Heart right ventricle (tissue), 16 donors: ENCODE measurements around the gene RFX2. TPM values are rescaled to one million over a fixed set of nuclear protein-coding genes. Genes with fewer than 3 reads are reported as not detected.

ENCODE experiments used
- ATAC-seq, 8 donors: fragments of 200-7000 bp; cut with Tn5 transposase; one replicate each; pipeline ENCODE4 v1.9.1; 2020; ENCODE audit warnings: mild to moderate bottlenecking in 8 of 8, moderate library complexity in 8 of 8, moderate number of reproducible peaks in 1 of 8
- DNase-seq, 2 donors: peaks; one replicate each; pipeline ENCODE4 v3.0.0-alpha.2; 2020
- H3K27ac ChIP-seq, 10 donors: fragments of 200-600 bp; sonication (generic) in 2 of 10; one replicate each; pipeline versions ENCODE4 v1.5.0 to v1.8.0; 2020 to 2022; ENCODE audit warnings: mild to moderate bottlenecking in 3 of 10
- H3K27me3 ChIP-seq, 7 donors: fragments of 200-600 bp; one replicate each; pipeline ENCODE4 v1.8.0; 2021 to 2022; ENCODE audit warnings: mild to moderate bottlenecking in 2 of 7
- H3K36me3 ChIP-seq, 9 donors: fragments of 200-600 bp; sonication (generic) in 1 of 9; one replicate each; pipeline versions ENCODE4 v1.5.0 to v1.8.0; 2020 to 2022; ENCODE audit warnings: mild to moderate bottlenecking in 2 of 9
- H3K4me1 ChIP-seq, 9 donors: fragments of 200-600 bp; sonication (generic) in 1 of 9; one replicate each; pipeline versions ENCODE4 v1.5.0 to v1.8.0; 2020 to 2022; ENCODE audit warnings: mild to moderate bottlenecking in 4 of 9
- H3K4me3 ChIP-seq, 10 donors: fragments of 200-600 bp; sonication (generic) in 2 of 10; one replicate each; pipeline versions ENCODE4 v1.5.0 to v1.8.0; 2020 to 2022; ENCODE audit warnings: mild to moderate bottlenecking in 7 of 10, moderate library complexity in 2 of 10
- H3K9me3 ChIP-seq, 11 donors: fragments of 200-600 bp in 10 of 11; sonication (generic) in 2 of 11; one replicate each; pipeline versions ENCODE4 v1.5.0 to v1.8.0; 2013 to 2022; ENCODE audit warnings: mild to moderate bottlenecking in 2 of 11, control low read depth in 1 of 11, moderate library complexity in 1 of 11
- WGBS, 2 donors: extraction: QIAGEN DNeasy Blood & Tissue Kit; methylation state at CpG; one replicate each; pipeline ENCODE4 v1.1.7; 2013; ENCODE audit warnings: inconsistent platforms in 1 of 2; 5-methylcytosine and 5-hydroxymethylcytosine counted together
- intact Hi-C, 10 donors: fragments of 100-400 bp; cut with DNase I; formaldehyde crosslinking; loops; one replicate each; pipeline versions ENCODE4 v1.11.1 to v1.14.2; 2022
- polyA plus RNA-seq, 2 donors: library from polyadenylated mRNA; stranded (reverse); fragments of 200-250 nt; gene quantifications; one replicate each; pipeline ENCODE4 v1.2.3, GENCODE V29; 2013
- total RNA-seq, 10 donors: library from RNA; stranded (reverse); fragmentation: NEBNext Ultra II Directional in 3 of 10; extraction: Animal tissue kit (Norgen Biotek cat#: 25700) in 3 of 10; gene quantifications; one replicate each; pipeline versions ENCODE4 v1.2.1 to v1.2.4, GENCODE V29; 2021 to 2023
- TF ChIP-seq, protein P1 (sequence below), 9 donors: fragments of 200-600 bp; sonication (generic) in 2 of 9; IDR thresholded peaks; one replicate each; pipeline versions ENCODE4 v1.5.0 to v1.8.0; 2021 to 2022; ENCODE audit warnings: antibody characterized with exemption in 9 of 9, mild to moderate bottlenecking in 5 of 9, moderate library complexity in 1 of 9
- donor health status: Arrhythmogenic right ventricular cardiomyopathy.
- donor health status: ischemic (EF 13 %, LVEDD 7.1; RV severe dilation, severe dysfunction).
- donor health status: healthy with polysubstance abuse.
- donor health status: DM: no; HTN: yes; CAD: no.
- donor health status: DM: no; HTN: no; CAD: no.
- donor health status: ischemic (EF 25% LVEDD 6.9; RV normal size, moderate dysfunction).
- donor health status: ischemic (EF 25% LVEDD 5.7; RV mildly dilated, moderate dysfunction).
- donor health status: healthy.
- donor health status: DM: yes; HTN: yes; CAD: no.
- donor health status: Ischemic cardiomyopathy.
- donor health status: ischemic (EF 35%, LVEDD 5.7; RV mildly dilated, moderate dysfunction).
- donor health status: nonischemic (EF 11% LVEDD 7.7; RV severe dilation, severe dysfunction).
- donor health status: DM: yes; HTN: yes; CAD: no.
- donor health status: PGD.
- donor health status: ischemic (EF 29% LVEDD 5.4; RV normal size, mild dysfunction).
- donor health status: nonischemic (EF 23%, LVEDD 6.1; RV moderate dilation, normal function).

RFX2 gene
- total and polyA plus RNA-seq, 12 donors, result 4.2 to 17.4 (median 5.2) TPM

GRCh38 chr19:5948752-5949564, 161.3 kb downstream of the RFX2 start:
- Histone ChIP-seq H3K4me3 (no peak overlapping the region), H3K4me1 (peaks cover 39 to 84% (median 78%) of the 10 kb centered on the region in 9 donors)
- no peak for DNase-seq

GRCh38 chr19:5947435-5947834, 162.9 kb downstream of the RFX2 start:
- Histone ChIP-seq H3K4me1 (peaks cover 32 to 82% (median 74%) of the 10 kb centered on the region in 9 donors), H3K36me3 (peaks cover 0 to 26% (median 0%) of the 10 kb centered on the region in 9 donors), H3K27me3 (no peaks in the 10 kb centered on the region), H3K27ac (peak overlapping the region in 9 of 10 donors; percentile 15 to 89 (median 59)), H3K4me3 (peak overlapping the region in 4 of 10 donors; percentile 10 to 33 (median 21)), H3K9me3 (no peaks in the 10 kb centered on the region)
- peak; percentile 9 to 73 (median 44) for ATAC-seq
- DNase-seq, result peak; percentile 46 to 61
- WGBS, 2 donors, result 48 to 50% methylated on average over 13 of the region's 13 CpGs
- TF ChIP-seq, protein P1, sequence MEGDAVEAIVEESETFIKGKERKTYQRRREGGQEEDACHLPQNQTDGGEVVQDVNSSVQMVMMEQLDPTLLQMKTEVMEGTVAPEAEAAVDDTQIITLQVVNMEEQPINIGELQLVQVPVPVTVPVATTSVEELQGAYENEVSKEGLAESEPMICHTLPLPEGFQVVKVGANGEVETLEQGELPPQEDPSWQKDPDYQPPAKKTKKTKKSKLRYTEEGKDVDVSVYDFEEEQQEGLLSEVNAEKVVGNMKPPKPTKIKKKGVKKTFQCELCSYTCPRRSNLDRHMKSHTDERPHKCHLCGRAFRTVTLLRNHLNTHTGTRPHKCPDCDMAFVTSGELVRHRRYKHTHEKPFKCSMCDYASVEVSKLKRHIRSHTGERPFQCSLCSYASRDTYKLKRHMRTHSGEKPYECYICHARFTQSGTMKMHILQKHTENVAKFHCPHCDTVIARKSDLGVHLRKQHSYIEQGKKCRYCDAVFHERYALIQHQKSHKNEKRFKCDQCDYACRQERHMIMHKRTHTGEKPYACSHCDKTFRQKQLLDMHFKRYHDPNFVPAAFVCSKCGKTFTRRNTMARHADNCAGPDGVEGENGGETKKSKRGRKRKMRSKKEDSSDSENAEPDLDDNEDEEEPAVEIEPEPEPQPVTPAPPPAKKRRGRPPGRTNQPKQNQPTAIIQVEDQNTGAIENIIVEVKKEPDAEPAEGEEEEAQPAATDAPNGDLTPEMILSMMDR (IDR thresholded peaks at IDR 0.05), result no peak
- intact Hi-C loops, result loop anchor here in 1 of 10 donors (5.0 kb wide), 1 partner anchor 35 kb away; the partner anchor contains the start of gene CAPS

More at GRCh38 chr19:5948752-5949564, 161.3 kb downstream of the RFX2 start:
- intact Hi-C loops, result loop anchor here in 1 of 10 donors (5.0 kb wide), 1 partner anchor 37 kb away; the partner anchor contains the start of gene CAPS
- Histone ChIP-seq H3K27me3 (no peaks in the 10 kb centered on the region), H3K36me3 (peaks cover 0 to 21% (median 0%) of the 10 kb centered on the region in 9 donors), H3K27ac (peak overlapping the region in 8 of 10 donors; percentile 31 to 89 (median 53)), H3K9me3 (no peaks in the 10 kb centered on the region)
- peak in 1 of 8 donors; percentile 15 for ATAC-seq
- WGBS, 2 donors, result 55 to 69% methylated on average over 13 of the region's 13 CpGs
- TF ChIP-seq, protein P1 (IDR thresholded peaks at IDR 0.05), result no peak

- 66 to 73% methylated on average over 10 of the region's 10 CpGs for WGBS, 2 donors
- no peak for DNase-seq
- H3K27ac ChIP-seq, result peak overlapping the region in 3 of 10 donors; percentile 7 to 50 (median 15)
- no peaks in the 10 kb centered on the region for H3K27me3 ChIP-seq
- no peaks in the 10 kb centered on the region for H3K9me3 ChIP-seq
- no peak for ATAC-seq
- TF ChIP-seq, protein P1 (IDR thresholded peaks at IDR 0.05), result no peak
- intact Hi-C loops, result no loop called here
- H3K36me3 ChIP-seq, result peaks cover 0 to 43% (median 8%) of the 10 kb centered on the region in 9 donors
- no peak overlapping the region for H3K4me3 ChIP-seq
- peaks cover 11 to 64% (median 36%) of the 10 kb centered on the region in 9 donors for H3K4me1 ChIP-seq
Observed at GRCh38 chr19:5943623-5944022, 166.7 kb downstream of the RFX2 start.

Other genes starting within 250 kb of the RFX2 start
- gene FUT5, start 240.0 kb downstream of the RFX2 start, total RNA-seq, result under 1 TPM in 1 of 10 donors, not detected in 9; 0.21 TPM
- not detected for gene FUT5, start 240.0 kb downstream of the RFX2 start, polyA plus RNA-seq
- gene NDUFA11, start 206.7 kb downstream of the RFX2 start, total RNA-seq, result 100 to 1,000 TPM; 451 to 574 (median 513) TPM
- 1,000 to 10,000 TPM in 1 of 2 donors, 100 to 1,000 TPM in 1; 760 to 1,143 TPM for gene NDUFA11, start 206.7 kb downstream of the RFX2 start, polyA plus RNA-seq
- 1 to 10 TPM; 1.3 to 3.9 (median 2.5) TPM for gene VMAC, start 205.6 kb downstream of the RFX2 start, total RNA-seq
- gene VMAC, start 205.6 kb downstream of the RFX2 start, polyA plus RNA-seq, result 1 to 10 TPM; 1.4 to 5.8 TPM
- 1 to 10 TPM; 1.3 to 4.2 (median 2.8) TPM for gene CAPS, start 196.2 kb downstream of the RFX2 start, total RNA-seq
- gene CAPS, start 196.2 kb downstream of the RFX2 start, polyA plus RNA-seq, result 10 to 100 TPM in 1 of 2 donors, 1 to 10 TPM in 1; 3.2 to 14.1 TPM
- gene RANBP3, start 132.4 kb downstream of the RFX2 start, total RNA-seq, result 10 to 100 TPM; 51.4 to 76.1 (median 63.3) TPM
- 10 to 100 TPM; 29.5 to 45.2 TPM for gene RANBP3, start 132.4 kb downstream of the RFX2 start, polyA plus RNA-seq
- not detected for gene ACSBG2, start 25.2 kb upstream of the RFX2 start, total RNA-seq
- not detected for gene ACSBG2, start 25.2 kb upstream of the RFX2 start, polyA plus RNA-seq
- gene MLLT1, start 169.5 kb upstream of the RFX2 start, total RNA-seq, result 10 to 100 TPM; 27.6 to 48.3 (median 32.4) TPM
- 10 to 100 TPM; 21.4 to 28.7 TPM for gene MLLT1, start 169.5 kb upstream of the RFX2 start, polyA plus RNA-seq
- not detected for gene ACER1, start 223.1 kb upstream of the RFX2 start, total RNA-seq
- gene ACER1, start 223.1 kb upstream of the RFX2 start, polyA plus RNA-seq, result not detected